ENCODE measurements around the gene VCAM1. TPM values are rescaled to one million over a fixed set of nuclear protein-coding genes. Genes with fewer than 3 reads are reported as not detected.

Gene VCAM1
- total RNA-seq, 1 donor from 2014 or later = 0.98 TPM

GRCh38 chr1:100700586-100700985 is 19.0 kb upstream of the VCAM1 start:
- Mint-ChIP-seq H3K36me3 (ENCODE audit: unreplicated experiment) (no peaks in the 10 kb centered on the region), H3K27ac (ENCODE audit: unreplicated experiment) (no peak overlapping the region), H3K4me1 (ENCODE audit: low read depth, unreplicated experiment) (no peaks in the 10 kb centered on the region), H3K4me3 (ENCODE audit: unreplicated experiment) (no peak overlapping the region), H3K9me3 (ENCODE audit: unreplicated experiment) (no peaks in the 10 kb centered on the region), H3K27me3 (ENCODE audit: unreplicated experiment) (no peaks in the 10 kb centered on the region)
- DNase-seq = no peak
- TF ChIP-seq CTCF (IDR thresholded peaks at IDR 0.05; ENCODE audit: partially characterized antibody, unreplicated experiment) = no peak

- Mint-ChIP-seq H3K27me3 (ENCODE audit: unreplicated experiment) (no peaks in the 10 kb centered on the region), H3K36me3 (ENCODE audit: unreplicated experiment) (no peaks in the 10 kb centered on the region)
These were observed 16.5 kb upstream of the VCAM1 start for GRCh38 chr1:100703052-100703451.

DNA sequence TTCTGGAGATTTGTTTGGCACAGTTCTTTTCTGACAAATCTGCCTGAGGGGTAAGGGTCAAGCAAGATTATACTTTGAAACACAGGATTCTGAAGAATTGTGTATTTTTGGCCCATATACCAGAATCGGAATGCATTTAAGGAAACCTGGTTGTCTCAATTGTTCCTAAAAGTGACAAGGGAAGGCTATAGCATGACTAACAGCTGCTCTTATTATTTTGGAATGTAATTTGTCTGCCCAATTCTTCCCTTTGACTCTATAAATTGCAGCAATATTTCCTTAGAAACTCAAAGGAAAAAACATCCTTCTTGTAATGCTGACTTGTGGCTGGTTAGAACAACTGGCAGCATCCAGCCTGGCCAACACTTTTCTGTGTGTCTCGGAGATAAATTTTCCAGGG is 15.8 kb upstream of the VCAM1 start:
- H3K27ac Mint-ChIP-seq (ENCODE audit: unreplicated experiment) = no peak overlapping the region
- no peaks in the 10 kb centered on the region for H3K9me3 Mint-ChIP-seq (ENCODE audit: unreplicated experiment)
- no peak overlapping the region for H3K4me3 Mint-ChIP-seq (ENCODE audit: unreplicated experiment)
- no peaks in the 10 kb centered on the region for H3K4me1 Mint-ChIP-seq (ENCODE audit: low read depth, unreplicated experiment)
- H3K36me3 Mint-ChIP-seq (ENCODE audit: unreplicated experiment) = no peaks in the 10 kb centered on the region
- no peak for TF ChIP-seq CTCF (IDR thresholded peaks at IDR 0.05; ENCODE audit: partially characterized antibody, unreplicated experiment)
- no peaks in the 10 kb centered on the region for H3K27me3 Mint-ChIP-seq (ENCODE audit: unreplicated experiment)
- no peak for DNase-seq

More at GRCh38 chr1:100703052-100703451, 16.5 kb upstream of the VCAM1 start:
- no peaks in the 10 kb centered on the region for H3K4me1 Mint-ChIP-seq (ENCODE audit: low read depth, unreplicated experiment)
- no peak for DNase-seq
- H3K9me3 Mint-ChIP-seq (ENCODE audit: unreplicated experiment) = no peaks in the 10 kb centered on the region
- no peak overlapping the region for H3K27ac Mint-ChIP-seq (ENCODE audit: unreplicated experiment)
- no peak for TF ChIP-seq CTCF (IDR thresholded peaks at IDR 0.05; ENCODE audit: partially characterized antibody, unreplicated experiment)
- no peak overlapping the region for H3K4me3 Mint-ChIP-seq (ENCODE audit: unreplicated experiment)

DNA sequence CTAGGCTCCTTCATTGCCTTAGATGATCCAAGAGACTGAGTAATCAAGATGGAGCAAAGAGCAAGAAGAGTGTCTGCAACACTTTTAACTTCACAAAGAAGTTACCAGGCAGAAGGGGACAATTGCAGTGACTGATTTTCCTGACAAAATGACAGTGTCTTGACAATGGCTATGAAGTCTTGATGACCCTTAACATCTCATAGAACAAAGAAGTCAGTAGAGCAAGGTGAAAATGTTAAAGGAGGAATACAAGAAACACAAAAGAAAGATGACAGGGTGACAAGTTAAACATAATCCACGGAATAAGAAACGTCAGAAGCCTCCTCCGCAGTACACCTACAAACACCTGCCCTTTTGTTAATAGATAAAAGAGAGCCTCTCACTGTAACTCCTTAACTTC is 15.1 kb upstream of the VCAM1 start:
- no peak for DNase-seq
- H3K27me3 Mint-ChIP-seq (ENCODE audit: unreplicated experiment) = no peaks in the 10 kb centered on the region
- H3K4me3 Mint-ChIP-seq (ENCODE audit: unreplicated experiment) = no peak overlapping the region
- H3K27ac Mint-ChIP-seq (ENCODE audit: unreplicated experiment) = no peak overlapping the region
- TF ChIP-seq CTCF (IDR thresholded peaks at IDR 0.05; ENCODE audit: partially characterized antibody, unreplicated experiment) = no peak
- H3K36me3 Mint-ChIP-seq (ENCODE audit: unreplicated experiment) = no peaks in the 10 kb centered on the region
- H3K4me1 Mint-ChIP-seq (ENCODE audit: low read depth, unreplicated experiment) = no peaks in the 10 kb centered on the region
- no peaks in the 10 kb centered on the region for H3K9me3 Mint-ChIP-seq (ENCODE audit: unreplicated experiment)

GRCh38 chr1:100706296-100706695 is 13.2 kb upstream of the VCAM1 start:
- H3K9me3 Mint-ChIP-seq (ENCODE audit: unreplicated experiment) = peaks cover 1% of the 10 kb centered on the region
- H3K27ac Mint-ChIP-seq (ENCODE audit: unreplicated experiment) = no peak overlapping the region
- DNase-seq = no peak
- TF ChIP-seq CTCF (IDR thresholded peaks at IDR 0.05; ENCODE audit: partially characterized antibody, unreplicated experiment) = no peak
- H3K27me3 Mint-ChIP-seq (ENCODE audit: unreplicated experiment) = no peaks in the 10 kb centered on the region
- H3K4me1 Mint-ChIP-seq (ENCODE audit: low read depth, unreplicated experiment) = no peaks in the 10 kb centered on the region
- H3K4me3 Mint-ChIP-seq (ENCODE audit: unreplicated experiment) = no peak overlapping the region
- no peaks in the 10 kb centered on the region for H3K36me3 Mint-ChIP-seq (ENCODE audit: unreplicated experiment)
